H1 (cell line): ENCODE measurements around the gene NCCRP1. TPM values are rescaled to one million over a fixed set of nuclear protein-coding genes. Genes with fewer than 3 reads are reported as not detected.

Source experiments
- CTCF ChIA-PET: fragments of 300-600 bp; sonication (Branson Sonifier 250); formaldehyde crosslinking; loops from one replicate; lab custom pipeline; 2021; ENCODE audit not compliant: partially characterized antibody; lab: Charles Lee
- POLR2A ChIA-PET: fragments of 300-600 bp; sonication (Branson Sonifier 250); formaldehyde crosslinking; loops from one replicate; lab custom pipeline; 2021; ENCODE audit warnings: inconsistent platforms; ENCODE audit not compliant: partially characterized antibody; lab: Charles Lee
- DNase-seq, 2 experiments: peaks; one replicate each; pipeline versions ENCODE4 v3.0.0 to v3.0.0-alpha.2; 2010 to 2022; ENCODE audit warnings: low spot score in 2 of 2, low read depth in 1 of 2, mixed read lengths in 1 of 2
- FAIRE-seq: peaks from 2 replicates; lab custom pipeline; 2011; peaks lifted over from hg19 to GRCh38; lab: Jason Lieb, UNC
- H2AFZ ChIP-seq: 2 replicates; pipeline ENCODE4 v1.8.1; 2012; ENCODE audit warnings: low read length, inconsistent platforms
- H2AK5ac ChIP-seq: 2 replicates; pipeline ENCODE4 v1.6.1; 2013; ENCODE audit warnings: low read depth, low read length
- H2BK120ac ChIP-seq: replicated peaks from 2 replicates; pipeline ENCODE3; 2013; ENCODE audit warnings: low read depth, low read length, inconsistent platforms
- H2BK12ac ChIP-seq: 2 replicates; pipeline ENCODE4 v1.6.1; 2013; ENCODE audit warnings: low read depth, low read length
- H2BK15ac ChIP-seq: 2 replicates; pipeline ENCODE4 v1.6.1; 2013; ENCODE audit warnings: low read length
- H2BK20ac ChIP-seq: 2 replicates; pipeline ENCODE4 v1.6.1; 2013; ENCODE audit warnings: low read length
- H2BK5ac ChIP-seq: 2 replicates; pipeline ENCODE4 v1.6.1; 2013; ENCODE audit warnings: low read depth, low read length
- H3K14ac ChIP-seq: 2 replicates; pipeline ENCODE4 v1.6.1; 2013; ENCODE audit warnings: inconsistent platforms; ENCODE audit not compliant: insufficient read length
- H3K18ac ChIP-seq: 2 replicates; pipeline ENCODE4 v1.6.1; 2013; ENCODE audit warnings: low read length; ENCODE audit errors: extremely low read depth
- H3K23ac ChIP-seq: 2 replicates; pipeline ENCODE4 v1.6.1; 2013; ENCODE audit warnings: inconsistent platforms; ENCODE audit not compliant: insufficient read length
- H3K23me2 ChIP-seq: 2 replicates; pipeline ENCODE4 v1.6.1; 2013; ENCODE audit warnings: low read depth, low read length
- H3K27ac ChIP-seq: 2 replicates; pipeline ENCODE4 v1.6.1; 2011; ENCODE audit warnings: low read depth, low read length, inconsistent platforms
- H3K27me3 ChIP-seq, 4 experiments: replicated peaks in 1 of 4; 1 replicate in 1 of 4; 2 replicates in 3 of 4; pipeline versions ENCODE4 v1.6.1 to v1.8.1; 2011 to 2013; ENCODE audit warnings: low read length in 3 of 4, mild to moderate bottlenecking in 3 of 4, inconsistent platforms in 2 of 4, mixed read lengths in 2 of 4, moderate library complexity in 1 of 4; ENCODE audit not compliant: control insufficient read depth in 3 of 4, insufficient read depth in 3 of 4; ENCODE audit errors: extremely low read depth in 1 of 4
- H3K36me3 ChIP-seq, 4 experiments: 2 replicates each; pipeline versions ENCODE4 v1.6.1 to v1.8.1; 2011 to 2013; ENCODE audit warnings: mild to moderate bottlenecking in 4 of 4, low read length in 3 of 4, moderate library complexity in 2 of 4, control low read depth in 1 of 4, inconsistent platforms in 1 of 4; ENCODE audit not compliant: insufficient read depth in 4 of 4, control insufficient read depth in 2 of 4
- H3K4ac ChIP-seq: replicated peaks from 2 replicates; pipeline ENCODE3; 2013; ENCODE audit warnings: low read length, low read depth, mixed read lengths, inconsistent platforms; ENCODE audit not compliant: insufficient read length
- H3K4me1 ChIP-seq, 4 experiments: replicated peaks in 1 of 4; 1 replicate in 1 of 4; 2 replicates in 3 of 4; pipeline versions ENCODE4 v1.6.1 to v1.8.1; 2011 to 2013; ENCODE audit warnings: low read length in 3 of 4, inconsistent platforms in 2 of 4, mixed read lengths in 1 of 4; ENCODE audit not compliant: insufficient read depth in 4 of 4, control insufficient read depth in 3 of 4
- H3K4me2 ChIP-seq, 2 experiments: 2 replicates each; pipeline versions ENCODE4 v1.6.1 to v1.8.1; 2011 to 2013; ENCODE audit warnings: low read depth in 2 of 2, low read length in 2 of 2, control low read depth in 1 of 2, inconsistent platforms in 1 of 2, mild to moderate bottlenecking in 1 of 2; ENCODE audit not compliant: insufficient read depth in 1 of 2
- H3K4me3 ChIP-seq, 4 experiments: fragments of 200-600, 300-600 bp in 1 of 4; sonication (generic), shearing (Covaris generic), sonication (Bioruptor Twin) in 1 of 4; 2 replicates each; pipeline versions ENCODE4 v1.5.1 to v1.8.1; 2011 to 2016; ENCODE audit warnings: low read length in 4 of 4, low read depth in 3 of 4, control low read depth in 2 of 4, inconsistent platforms in 2 of 4, mild to moderate bottlenecking in 2 of 4, mixed read lengths in 1 of 4, moderate library complexity in 1 of 4; ENCODE audit not compliant: insufficient read depth in 2 of 4; ENCODE audit errors: extremely low read depth in 1 of 4
- H3K56ac ChIP-seq: replicated peaks from 2 replicates; pipeline ENCODE3; 2013; ENCODE audit warnings: low read depth, mild to moderate bottlenecking, mixed read lengths, low read length, inconsistent platforms; ENCODE audit not compliant: insufficient read length
- H3K79me1 ChIP-seq: 2 replicates; pipeline ENCODE4 v1.6.1; 2013; ENCODE audit warnings: low read depth, low read length, control low read depth
- H3K79me2 ChIP-seq, 2 experiments: 2 replicates each; pipeline versions ENCODE4 v1.6.1 to v1.8.1; 2012 to 2013; ENCODE audit warnings: low read length in 2 of 2, mild to moderate bottlenecking in 2 of 2, inconsistent platforms in 1 of 2; ENCODE audit not compliant: insufficient read depth in 2 of 2, control insufficient read depth in 1 of 2
- H3K9ac ChIP-seq, 4 experiments: replicated peaks in 1 of 4; 1 replicate in 1 of 4; 2 replicates in 3 of 4; pipeline versions ENCODE4 v1.6.1 to v1.8.1; 2011 to 2013; ENCODE audit warnings: low read depth in 3 of 4, low read length in 3 of 4, control low read depth in 2 of 4, mild to moderate bottlenecking in 2 of 4, moderate library complexity in 2 of 4, inconsistent platforms in 1 of 4; ENCODE audit errors: extremely low read depth in 1 of 4
- H3K9me3 ChIP-seq, 2 experiments: 2 replicates each; pipeline versions ENCODE4 v1.6.1 to v1.8.1; 2012 to 2013; ENCODE audit warnings: mild to moderate bottlenecking in 2 of 2, moderate library complexity in 2 of 2, control low read depth in 1 of 2, inconsistent platforms in 1 of 2, low read depth in 1 of 2, low read length in 1 of 2, mixed read lengths in 1 of 2; ENCODE audit not compliant: insufficient read depth in 2 of 2
- H4K20me1 ChIP-seq, 2 experiments: replicated peaks in 1 of 2; 2 replicates each; pipeline versions ENCODE3 to v1.8.1; 2011 to 2013; ENCODE audit warnings: inconsistent platforms in 2 of 2, low read length in 2 of 2, mild to moderate bottlenecking in 1 of 2; ENCODE audit not compliant: insufficient read depth in 2 of 2, control insufficient read depth in 1 of 2
- H4K5ac ChIP-seq: 2 replicates; pipeline ENCODE4 v1.6.1; 2013; ENCODE audit warnings: low read length, low read depth, mixed read lengths, inconsistent platforms; ENCODE audit not compliant: insufficient read length
- H4K8ac ChIP-seq: 2 replicates; pipeline ENCODE4 v1.8.0; 2013; ENCODE audit warnings: mild to moderate bottlenecking, moderate library complexity, low read length, inconsistent platforms; ENCODE audit not compliant: insufficient read depth; ENCODE audit errors: extremely low read depth
- H4K91ac ChIP-seq: replicated peaks from 2 replicates; pipeline ENCODE3; 2013; ENCODE audit warnings: low read length, mixed read lengths, inconsistent platforms; ENCODE audit not compliant: insufficient read length
- CBX5 ChIP-seq: fragments of 300-800, 300-1000 bp; sonication (generic); IDR thresholded peaks from 2 replicates; pipeline ENCODE4 v1.7.1; 2016; ENCODE audit warnings: antibody characterized with exemption, low read length, low read depth
- CBX8 ChIP-seq: fragments of 300-800, 300-1000 bp; sonication (generic); IDR thresholded peaks from 2 replicates; pipeline ENCODE4 v1.7.1; 2016; ENCODE audit warnings: low read depth, low read length, borderline replicate concordance
- JUN ChIP-seq: IDR thresholded peaks from 2 replicates; pipeline ENCODE4 v1.6.1; 2011; ENCODE audit warnings: low read depth, mild to moderate bottlenecking, improper control_type of control experiment, low read length
- JUND ChIP-seq: IDR thresholded peaks from 2 replicates; pipeline ENCODE4 v1.6.1; 2011; ENCODE audit warnings: mild to moderate bottlenecking, improper control_type of control experiment, low read length
- TCF12 ChIP-seq: IDR thresholded peaks from 2 replicates; pipeline ENCODE4 v1.6.1; 2011; ENCODE audit warnings: low read depth, mild to moderate bottlenecking, low read length
- TEAD4 ChIP-seq: IDR thresholded peaks from 2 replicates; pipeline ENCODE4 v1.6.1; 2012; ENCODE audit warnings: low read depth, low read length, inconsistent platforms, mixed read lengths
- WGBS, 2 experiments: shearing (Covaris generic) in 1 of 2; methylation state at CpG; one replicate each; pipeline versions ENCODE4 v1.1.6 to v1.1.7; 2013 to 2015; ENCODE audit warnings: low lambda C conversion rate in 2 of 2, mixed read lengths in 2 of 2, inconsistent platforms in 1 of 2, low coverage in 1 of 2, missing lambda C conversion rate in 1 of 2; ENCODE audit not compliant: insufficient replicate concordance in 2 of 2, insufficient coverage in 1 of 2, insufficient read length in 1 of 2; ENCODE audit errors: extremely low coverage in 1 of 2, missing lambda C conversion rate in 1 of 2; 5-methylcytosine and 5-hydroxymethylcytosine counted together
- polyA plus RNA-seq, 7 experiments: library from polyadenylated mRNA; depleted of rRNA in 3 of 7; stranded (reverse) in 5 of 7; unstranded in 2 of 7; fragments of >200 nt in 5 of 7; fragments of 200-250 nt in 2 of 7; gene quantifications; 1 replicate in 5 of 7; 2 replicates in 1 of 7; 4 replicates in 1 of 7; pipeline versions ENCODE4 v1.2.1 to v1.2.3, GENCODE V29; 2011 to 2013; ENCODE audit warnings: missing spikeins in 2 of 7, mixed read lengths in 2 of 7
- total RNA-seq: library from RNA; stranded (reverse); fragmentation: NEBNext Ultra II Directional; extraction: Animal tissue kit (Norgen Biotek cat#: 25700); gene quantifications from 2 replicates; pipeline ENCODE4 v1.2.1, GENCODE V29; 2021
- TF ChIP-seq, protein P1 (sequence below): IDR thresholded peaks from 2 replicates; pipeline ENCODE4 v1.6.1; 2012; ENCODE audit warnings: inconsistent platforms
- TF ChIP-seq, protein P2 (sequence below): IDR thresholded peaks from 2 replicates; pipeline ENCODE4 v1.6.1; 2012; ENCODE audit warnings: inconsistent platforms
- TF ChIP-seq, protein P3 (sequence below), 3 experiments: IDR thresholded peaks; 1 replicate in 2 of 3; 2 replicates in 1 of 3; pipeline versions ENCODE4 v1.5.1 to v1.6.1; 2011; ENCODE audit warnings: low read length in 3 of 3, mild to moderate bottlenecking in 3 of 3, inconsistent platforms in 2 of 3, low read depth in 1 of 3, moderate library complexity in 1 of 3; ENCODE audit not compliant: insufficient read depth in 1 of 3; ENCODE audit errors: control extremely low read depth in 1 of 3

Gene NCCRP1
- total and polyA plus RNA-seq, 2 of the 8 experiments (the other 6 are each of a cell fraction or from before 2014, with no cell fraction given): 2.8 to 7.9 TPM

DNA sequence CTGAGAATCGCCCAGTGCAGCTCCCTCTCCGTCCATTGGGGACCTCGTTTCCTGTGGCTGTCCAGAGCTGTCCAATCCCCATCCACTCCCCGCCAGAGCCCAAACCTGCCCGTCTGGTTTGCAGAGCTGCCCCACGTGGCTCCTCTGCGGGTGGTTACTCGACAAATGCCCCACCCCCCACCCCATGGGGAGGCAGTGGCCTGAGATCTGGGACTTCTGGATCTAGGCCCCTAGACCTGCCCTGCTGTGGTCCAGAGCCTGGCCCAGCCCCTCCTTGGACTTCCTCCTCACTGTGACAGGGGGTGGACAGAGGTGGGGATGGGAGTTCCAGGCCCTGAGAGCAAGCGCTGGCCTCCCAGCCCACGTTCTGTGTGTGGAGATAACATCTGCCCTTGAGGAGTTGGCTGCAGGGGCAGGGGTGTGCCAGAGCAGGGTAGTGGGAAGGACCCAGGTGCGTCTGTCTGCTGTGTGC, 42.1 kb upstream of the NCCRP1 start:
- FAIRE-seq: no peak
- TF ChIP-seq, protein P1, sequence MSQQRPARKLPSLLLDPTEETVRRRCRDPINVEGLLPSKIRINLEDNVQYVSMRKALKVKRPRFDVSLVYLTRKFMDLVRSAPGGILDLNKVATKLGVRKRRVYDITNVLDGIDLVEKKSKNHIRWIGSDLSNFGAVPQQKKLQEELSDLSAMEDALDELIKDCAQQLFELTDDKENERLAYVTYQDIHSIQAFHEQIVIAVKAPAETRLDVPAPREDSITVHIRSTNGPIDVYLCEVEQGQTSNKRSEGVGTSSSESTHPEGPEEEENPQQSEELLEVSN: no peak
- TF ChIP-seq CBX8 (no peak), TEAD4 (no peak), JUN (no peak), JUND (no peak), CBX5 (no peak), TCF12 (no peak)
- TF ChIP-seq, protein P2, sequence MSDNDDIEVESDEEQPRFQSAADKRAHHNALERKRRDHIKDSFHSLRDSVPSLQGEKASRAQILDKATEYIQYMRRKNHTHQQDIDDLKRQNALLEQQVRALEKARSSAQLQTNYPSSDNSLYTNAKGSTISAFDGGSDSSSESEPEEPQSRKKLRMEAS: peak; percentile 64
- TF ChIP-seq, protein P3, sequence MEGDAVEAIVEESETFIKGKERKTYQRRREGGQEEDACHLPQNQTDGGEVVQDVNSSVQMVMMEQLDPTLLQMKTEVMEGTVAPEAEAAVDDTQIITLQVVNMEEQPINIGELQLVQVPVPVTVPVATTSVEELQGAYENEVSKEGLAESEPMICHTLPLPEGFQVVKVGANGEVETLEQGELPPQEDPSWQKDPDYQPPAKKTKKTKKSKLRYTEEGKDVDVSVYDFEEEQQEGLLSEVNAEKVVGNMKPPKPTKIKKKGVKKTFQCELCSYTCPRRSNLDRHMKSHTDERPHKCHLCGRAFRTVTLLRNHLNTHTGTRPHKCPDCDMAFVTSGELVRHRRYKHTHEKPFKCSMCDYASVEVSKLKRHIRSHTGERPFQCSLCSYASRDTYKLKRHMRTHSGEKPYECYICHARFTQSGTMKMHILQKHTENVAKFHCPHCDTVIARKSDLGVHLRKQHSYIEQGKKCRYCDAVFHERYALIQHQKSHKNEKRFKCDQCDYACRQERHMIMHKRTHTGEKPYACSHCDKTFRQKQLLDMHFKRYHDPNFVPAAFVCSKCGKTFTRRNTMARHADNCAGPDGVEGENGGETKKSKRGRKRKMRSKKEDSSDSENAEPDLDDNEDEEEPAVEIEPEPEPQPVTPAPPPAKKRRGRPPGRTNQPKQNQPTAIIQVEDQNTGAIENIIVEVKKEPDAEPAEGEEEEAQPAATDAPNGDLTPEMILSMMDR (IDR thresholded peaks at IDR 0.05; ENCODE audit: control extremely low read depth in 1 of 3, insufficient read depth in 1 of 3, low read depth in 1 of 3, low read length in 3 of 3): peak in 2 of 3 experiments; percentile 17 to 38; a peak in 2 of 4 replicates

More for the DNA sequence above, 42.1 kb upstream of the NCCRP1 start:
- POLR2A ChIA-PET: interaction anchor here (0.9 to 1.4 kb wide), 3 partner anchors 18 to 42 kb away, joined by 3 to 4 read pairs (median 3); partner anchors contain the start of gene NCCRP1
- Histone ChIP-seq H2BK20ac (no peak overlapping the region), H3K23me2 (peaks cover 3% of the 10 kb centered on the region; the same call in 1 of the 2 replicates), H3K14ac (no peak overlapping the region), H3K9ac (no peak overlapping the region), H2BK12ac (peak overlapping the region; percentile 68; the same call in 1 of the 2 replicates), H4K20me1 (peaks cover 17 to 31% of the 10 kb centered on the region in 2 experiments), H4K8ac (no peak overlapping the region), H3K79me1 (peaks cover 29% of the 10 kb centered on the region), H3K36me3 (no peaks in the 10 kb centered on the region; a peak in 2 of 8 replicates), H3K27me3 (peaks cover 0 to 1% (median 0%) of the 10 kb centered on the region in 4 experiments; a peak in 1 of 7 replicates), H3K23ac (no peak overlapping the region), H2BK5ac (peak overlapping the region; percentile 20; the same call in 1 of the 2 replicates), H2BK15ac (0 out of 2 replicates have a peak overlapping the region, but pooled peaks have one; percentile 72), H3K18ac (peak overlapping the region; percentile 90), H4K5ac (no peak overlapping the region), H3K4me2 (peak overlapping the region in 1 of 2 experiments; percentile 3; a peak in 2 of 4 replicates), H3K9me3 (no peaks in the 10 kb centered on the region), H3K56ac (no peak overlapping the region), H3K4me1 (peaks cover 4 to 42% (median 21%) of the 10 kb centered on the region in 4 experiments), H2AK5ac (peak overlapping the region; percentile 70; the same call in 1 of the 2 replicates), H2BK120ac (no peak overlapping the region), H3K79me2 (peaks cover 0 to 51% of the 10 kb centered on the region in 2 experiments; a peak in 2 of 4 replicates), H3K4me3 (no peak overlapping the region; a peak in 1 of 8 replicates), H3K27ac (no peak overlapping the region), H4K91ac (no peak overlapping the region), H2AFZ (no peak overlapping the region), H3K4ac (no peak overlapping the region)
- CTCF ChIA-PET: interaction anchor here (1.0 to 5.8 kb wide), 13 partner anchors 9 to 45 kb away, joined by 3 to 27 read pairs (median 5); no protein-coding TSS in a partner anchor
- WGBS, 2 experiments: 41% methylated on average over 10 of the region's 11 CpGs; no CpG with 5 or more reads in 1 of the 2 experiments
- no peak for DNase-seq
